ENCODE data around the gene AGBL3. TPM values are rescaled to one million over a fixed set of nuclear protein-coding genes. Genes with fewer than 3 reads are reported as not detected.

AGBL3 gene
- total and polyA plus RNA-seq, 9 of the 15 experiments (the other 6 are each of a cell fraction or from before 2014, with no cell fraction given), result 0.54 to 2.9 (median 1.7) TPM

DNA sequence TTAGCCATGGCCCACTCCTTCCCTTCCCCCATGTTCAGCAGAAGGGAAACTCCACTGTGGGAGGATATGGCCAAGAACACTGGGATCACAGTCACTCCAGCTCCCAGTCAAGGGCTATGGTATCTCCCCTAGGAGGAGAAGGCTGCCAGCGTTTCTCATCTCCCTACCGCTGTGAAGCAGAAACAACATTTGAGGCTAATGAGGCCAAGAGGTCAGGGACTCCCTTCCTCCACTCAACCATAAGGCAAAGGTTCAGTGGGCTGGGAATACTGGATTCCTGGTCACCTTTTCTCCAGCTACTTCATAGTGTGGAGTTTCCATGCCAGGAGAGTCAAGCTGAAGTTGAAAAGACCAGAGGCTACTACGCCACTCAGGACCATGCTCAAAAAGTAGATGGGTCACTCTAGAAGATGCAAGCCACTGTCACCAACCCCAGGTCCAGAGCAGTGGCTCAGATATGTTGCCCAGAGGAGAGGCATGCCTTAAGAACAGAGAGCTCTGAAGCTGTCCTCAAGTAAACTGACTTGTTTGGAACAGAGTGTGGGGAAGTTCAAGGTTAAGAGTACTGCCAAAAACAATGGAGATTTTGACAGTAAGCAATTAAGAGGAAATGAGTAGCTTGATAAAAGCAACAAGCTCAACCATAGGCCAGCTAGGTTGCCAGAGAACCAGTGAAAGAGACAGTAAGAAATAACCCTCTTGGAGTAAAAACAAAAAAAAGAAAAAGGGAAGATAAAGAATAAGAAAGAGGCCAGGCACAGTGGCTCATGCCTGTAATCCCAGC, 157.8 kb downstream of the AGBL3 start (continued):
- TF ChIP-seq, protein P1, sequence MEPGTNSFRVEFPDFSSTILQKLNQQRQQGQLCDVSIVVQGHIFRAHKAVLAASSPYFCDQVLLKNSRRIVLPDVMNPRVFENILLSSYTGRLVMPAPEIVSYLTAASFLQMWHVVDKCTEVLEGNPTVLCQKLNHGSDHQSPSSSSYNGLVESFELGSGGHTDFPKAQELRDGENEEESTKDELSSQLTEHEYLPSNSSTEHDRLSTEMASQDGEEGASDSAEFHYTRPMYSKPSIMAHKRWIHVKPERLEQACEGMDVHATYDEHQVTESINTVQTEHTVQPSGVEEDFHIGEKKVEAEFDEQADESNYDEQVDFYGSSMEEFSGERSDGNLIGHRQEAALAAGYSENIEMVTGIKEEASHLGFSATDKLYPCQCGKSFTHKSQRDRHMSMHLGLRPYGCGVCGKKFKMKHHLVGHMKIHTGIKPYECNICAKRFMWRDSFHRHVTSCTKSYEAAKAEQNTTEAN (CRISPR knock-in tag; IDR thresholded peaks at IDR 0.05), result no peak
- TF ChIP-seq, protein P2, sequence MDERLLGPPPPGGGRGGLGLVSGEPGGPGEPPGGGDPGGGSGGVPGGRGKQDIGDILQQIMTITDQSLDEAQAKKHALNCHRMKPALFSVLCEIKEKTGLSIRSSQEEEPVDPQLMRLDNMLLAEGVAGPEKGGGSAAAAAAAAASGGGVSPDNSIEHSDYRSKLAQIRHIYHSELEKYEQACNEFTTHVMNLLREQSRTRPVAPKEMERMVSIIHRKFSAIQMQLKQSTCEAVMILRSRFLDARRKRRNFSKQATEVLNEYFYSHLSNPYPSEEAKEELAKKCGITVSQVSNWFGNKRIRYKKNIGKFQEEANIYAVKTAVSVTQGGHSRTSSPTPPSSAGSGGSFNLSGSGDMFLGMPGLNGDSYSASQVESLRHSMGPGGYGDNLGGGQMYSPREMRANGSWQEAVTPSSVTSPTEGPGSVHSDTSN (CRISPR knock-in tag; IDR thresholded peaks at IDR 0.05; ENCODE audit: low read depth), result no peak
- TF ChIP-seq, protein P2 (tag; conservative IDR thresholded peaks at IDR 0.05; ENCODE audit: low read depth), result no peak
- TF ChIP-seq, protein P3, sequence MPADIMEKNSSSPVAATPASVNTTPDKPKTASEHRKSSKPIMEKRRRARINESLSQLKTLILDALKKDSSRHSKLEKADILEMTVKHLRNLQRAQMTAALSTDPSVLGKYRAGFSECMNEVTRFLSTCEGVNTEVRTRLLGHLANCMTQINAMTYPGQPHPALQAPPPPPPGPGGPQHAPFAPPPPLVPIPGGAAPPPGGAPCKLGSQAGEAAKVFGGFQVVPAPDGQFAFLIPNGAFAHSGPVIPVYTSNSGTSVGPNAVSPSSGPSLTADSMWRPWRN (IDR thresholded peaks at IDR 0.05; ENCODE audit: low read depth), result no peak
